ENCODE data around the gene MEIS2. TPM values are rescaled to one million over a fixed set of nuclear protein-coding genes. Genes with fewer than 3 reads are reported as not detected.

Gene MEIS2
- total RNA-seq, 1 donor from 2014 or later, result 13.0 TPM

- no peaks in the 10 kb centered on the region for H3K4me1 Mint-ChIP-seq (ENCODE audit: unreplicated experiment)
- no peak for TF ChIP-seq CTCF (IDR thresholded peaks at IDR 0.05; ENCODE audit: unreplicated experiment)
- H3K4me3 Mint-ChIP-seq (ENCODE audit: unreplicated experiment), result no peak overlapping the region
- no peak overlapping the region for H3K27ac Mint-ChIP-seq (ENCODE audit: unreplicated experiment)
- no peak for DNase-seq (ENCODE audit: low spot score)
- H3K36me3 Mint-ChIP-seq (ENCODE audit: low read depth, unreplicated experiment), result no peaks in the 10 kb centered on the region
- H3K27me3 Mint-ChIP-seq (ENCODE audit: unreplicated experiment), result no peaks in the 10 kb centered on the region
- H3K9me3 Mint-ChIP-seq (ENCODE audit: unreplicated experiment), result no peaks in the 10 kb centered on the region
These were observed 249.5 kb downstream of the MEIS2 start for GRCh38 chr15:36850864-36851263.

DNA sequence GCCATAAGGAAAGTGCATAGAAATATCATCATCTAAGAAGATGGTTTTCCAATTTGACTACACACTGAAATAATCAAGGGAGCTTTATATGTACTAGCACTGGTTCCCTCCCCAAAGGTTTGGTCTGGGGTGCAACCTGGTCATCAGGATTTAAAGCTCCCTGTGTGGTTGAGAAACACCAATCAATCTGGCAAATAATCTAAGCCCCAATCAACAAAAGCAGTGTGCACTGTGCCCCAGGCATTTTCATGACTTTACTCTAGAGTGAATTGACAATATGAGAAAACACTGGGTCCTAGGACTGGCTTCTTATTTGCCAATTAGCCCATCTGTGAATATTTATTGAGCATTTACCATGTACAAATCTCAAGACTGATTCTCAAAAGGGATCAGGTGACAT lies 255.1 kb downstream of the MEIS2 start:
- Mint-ChIP-seq H3K36me3 (ENCODE audit: low read depth, unreplicated experiment) (no peaks in the 10 kb centered on the region), H3K27ac (ENCODE audit: unreplicated experiment) (no peak overlapping the region), H3K9me3 (ENCODE audit: unreplicated experiment) (no peaks in the 10 kb centered on the region), H3K27me3 (ENCODE audit: unreplicated experiment) (no peaks in the 10 kb centered on the region), H3K4me1 (ENCODE audit: unreplicated experiment) (peaks cover 11% of the 10 kb centered on the region), H3K4me3 (ENCODE audit: unreplicated experiment) (no peak overlapping the region)
- no peak for DNase-seq (ENCODE audit: low spot score)
- TF ChIP-seq CTCF (IDR thresholded peaks at IDR 0.05; ENCODE audit: unreplicated experiment), result no peak

GRCh38 chr15:36844534-36844998 lies 255.8 kb downstream of the MEIS2 start:
- TF ChIP-seq CTCF (IDR thresholded peaks at IDR 0.05; ENCODE audit: unreplicated experiment), result no peak
- H3K4me1 Mint-ChIP-seq (ENCODE audit: unreplicated experiment), result peaks cover 11% of the 10 kb centered on the region
- no peaks in the 10 kb centered on the region for H3K9me3 Mint-ChIP-seq (ENCODE audit: unreplicated experiment)
- H3K4me3 Mint-ChIP-seq (ENCODE audit: unreplicated experiment), result no peak overlapping the region
- DNase-seq (ENCODE audit: low spot score), result no peak
- H3K27me3 Mint-ChIP-seq (ENCODE audit: unreplicated experiment), result no peaks in the 10 kb centered on the region
- no peaks in the 10 kb centered on the region for H3K36me3 Mint-ChIP-seq (ENCODE audit: low read depth, unreplicated experiment)
- H3K27ac Mint-ChIP-seq (ENCODE audit: unreplicated experiment), result no peak overlapping the region

DNA sequence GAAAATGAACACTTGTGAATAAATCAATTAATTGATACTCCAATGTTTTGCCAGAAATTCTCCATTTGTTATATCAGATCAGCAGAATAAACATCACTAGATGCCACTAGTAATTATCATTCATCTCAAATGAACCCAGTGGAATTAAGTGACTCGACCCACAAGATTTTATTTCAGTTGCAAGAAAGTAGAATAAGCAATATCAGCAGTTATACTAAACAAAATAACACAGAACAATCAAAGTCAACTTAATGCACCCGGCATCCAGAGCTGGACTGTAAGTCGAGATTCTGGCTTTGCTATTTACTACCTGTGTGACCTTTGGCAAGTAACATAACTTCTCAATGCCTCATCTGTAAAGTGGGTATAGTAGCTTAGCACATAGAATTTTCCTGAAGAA lies 256.5 kb downstream of the MEIS2 start:
- DNase-seq (ENCODE audit: low spot score), result no peak
- Mint-ChIP-seq H3K27me3 (ENCODE audit: unreplicated experiment) (no peaks in the 10 kb centered on the region), H3K4me3 (ENCODE audit: unreplicated experiment) (no peak overlapping the region), H3K27ac (ENCODE audit: unreplicated experiment) (no peak overlapping the region), H3K36me3 (ENCODE audit: low read depth, unreplicated experiment) (no peaks in the 10 kb centered on the region), H3K4me1 (ENCODE audit: unreplicated experiment) (peaks cover 11% of the 10 kb centered on the region), H3K9me3 (ENCODE audit: unreplicated experiment) (no peaks in the 10 kb centered on the region)
- TF ChIP-seq CTCF (IDR thresholded peaks at IDR 0.05; ENCODE audit: unreplicated experiment), result no peak

GRCh38 chr15:36841193-36841592 lies 259.2 kb downstream of the MEIS2 start:
- H3K27me3 Mint-ChIP-seq (ENCODE audit: unreplicated experiment), result no peaks in the 10 kb centered on the region
- no peak for DNase-seq (ENCODE audit: low spot score)
- no peak for TF ChIP-seq CTCF (IDR thresholded peaks at IDR 0.05; ENCODE audit: unreplicated experiment)
- H3K4me1 Mint-ChIP-seq (ENCODE audit: unreplicated experiment), result peaks cover 11% of the 10 kb centered on the region
- no peaks in the 10 kb centered on the region for H3K9me3 Mint-ChIP-seq (ENCODE audit: unreplicated experiment)
- no peak overlapping the region for H3K4me3 Mint-ChIP-seq (ENCODE audit: unreplicated experiment)
- no peaks in the 10 kb centered on the region for H3K36me3 Mint-ChIP-seq (ENCODE audit: low read depth, unreplicated experiment)
- no peak overlapping the region for H3K27ac Mint-ChIP-seq (ENCODE audit: unreplicated experiment)

Small RNA genes lying within 50 kb of the gene (microRNA-seq; reads per million reads assigned to microRNA genes)
- not detected for gene MIR8063 (ENCODE audit: unreplicated experiment)
